ENCODE results near the gene SLC2A4RG. TPM values are rescaled to one million over a fixed set of nuclear protein-coding genes. Genes with fewer than 3 reads are reported as not detected.

Gene SLC2A4RG
- polyA plus RNA-seq, 1 experiment: 52.0 TPM

GRCh38 chr20:63701051-63701328 is 38.6 kb upstream of the SLC2A4RG start:
- ChIA-PET POLR2A (no interaction called here), CTCF (no interaction called here)
- H3K4me3 ChIP-seq (ENCODE audit: low read depth, low read length): no peak overlapping the region
- TF ChIP-seq, protein P1, sequence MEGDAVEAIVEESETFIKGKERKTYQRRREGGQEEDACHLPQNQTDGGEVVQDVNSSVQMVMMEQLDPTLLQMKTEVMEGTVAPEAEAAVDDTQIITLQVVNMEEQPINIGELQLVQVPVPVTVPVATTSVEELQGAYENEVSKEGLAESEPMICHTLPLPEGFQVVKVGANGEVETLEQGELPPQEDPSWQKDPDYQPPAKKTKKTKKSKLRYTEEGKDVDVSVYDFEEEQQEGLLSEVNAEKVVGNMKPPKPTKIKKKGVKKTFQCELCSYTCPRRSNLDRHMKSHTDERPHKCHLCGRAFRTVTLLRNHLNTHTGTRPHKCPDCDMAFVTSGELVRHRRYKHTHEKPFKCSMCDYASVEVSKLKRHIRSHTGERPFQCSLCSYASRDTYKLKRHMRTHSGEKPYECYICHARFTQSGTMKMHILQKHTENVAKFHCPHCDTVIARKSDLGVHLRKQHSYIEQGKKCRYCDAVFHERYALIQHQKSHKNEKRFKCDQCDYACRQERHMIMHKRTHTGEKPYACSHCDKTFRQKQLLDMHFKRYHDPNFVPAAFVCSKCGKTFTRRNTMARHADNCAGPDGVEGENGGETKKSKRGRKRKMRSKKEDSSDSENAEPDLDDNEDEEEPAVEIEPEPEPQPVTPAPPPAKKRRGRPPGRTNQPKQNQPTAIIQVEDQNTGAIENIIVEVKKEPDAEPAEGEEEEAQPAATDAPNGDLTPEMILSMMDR (IDR thresholded peaks at IDR 0.05; ENCODE audit: insufficient read depth, low read depth, low read length): no peak
- peaks cover 32% of the 10 kb centered on the region for H3K36me3 ChIP-seq (ENCODE audit: control insufficient read depth, insufficient read depth, low read length)
- no peak for DNase-seq (ENCODE audit: low read depth)
- H3K27me3 ChIP-seq (ENCODE audit: control insufficient read depth, insufficient read depth, low read length): no peaks in the 10 kb centered on the region

- peaks cover 31% of the 10 kb centered on the region for H3K36me3 ChIP-seq (ENCODE audit: control insufficient read depth, insufficient read depth, low read length)
- DNase-seq (ENCODE audit: low read depth): no peak
- CTCF ChIA-PET: no interaction called here
- H3K4me3 ChIP-seq (ENCODE audit: low read depth, low read length): no peak overlapping the region
- TF ChIP-seq, protein P1 (IDR thresholded peaks at IDR 0.05; ENCODE audit: insufficient read depth, low read depth, low read length): no peak
- H3K27me3 ChIP-seq (ENCODE audit: control insufficient read depth, insufficient read depth, low read length): no peaks in the 10 kb centered on the region
- POLR2A ChIA-PET: no interaction called here
Observed at GRCh38 chr20:63701329-63702035, 38.1 kb upstream of the SLC2A4RG start.

DNA sequence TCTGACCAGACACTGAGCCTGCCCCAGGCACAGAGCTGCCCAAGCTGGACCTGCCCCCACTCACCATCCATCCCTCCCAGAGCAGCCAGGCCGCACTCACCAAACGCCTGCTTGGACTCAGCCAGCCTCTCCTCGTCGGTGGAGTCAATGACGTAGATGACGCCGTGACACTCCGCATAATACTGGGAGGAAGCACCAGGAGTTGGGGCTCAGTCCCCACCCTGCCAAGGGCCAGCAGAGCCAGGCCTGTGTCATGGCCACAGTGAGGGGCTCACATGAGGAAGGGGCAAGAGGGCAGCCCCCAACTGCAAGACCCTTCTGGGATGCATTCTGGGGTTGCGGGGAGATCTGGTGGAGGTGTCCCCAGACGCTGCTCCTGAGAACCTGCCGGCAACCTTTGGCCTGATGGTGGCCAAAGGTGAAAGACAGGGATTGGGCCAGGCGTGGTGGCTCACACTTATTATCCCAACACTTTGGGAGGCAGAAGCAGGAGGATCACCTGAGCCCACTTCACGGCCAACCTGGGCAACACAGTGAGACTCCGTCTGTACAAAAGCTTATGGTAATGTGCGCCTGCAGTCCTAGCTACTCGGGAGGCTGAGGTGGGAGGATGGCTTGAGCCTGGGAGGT is 37.4 kb upstream of the SLC2A4RG start:
- no peaks in the 10 kb centered on the region for H3K27me3 ChIP-seq (ENCODE audit: control insufficient read depth, insufficient read depth, low read length)
- POLR2A ChIA-PET: no interaction called here
- CTCF ChIA-PET: no interaction called here
- DNase-seq (ENCODE audit: low read depth): no peak
- H3K36me3 ChIP-seq (ENCODE audit: control insufficient read depth, insufficient read depth, low read length): peaks cover 31% of the 10 kb centered on the region
- no peak overlapping the region for H3K4me3 ChIP-seq (ENCODE audit: low read depth, low read length)
- TF ChIP-seq, protein P1 (IDR thresholded peaks at IDR 0.05; ENCODE audit: insufficient read depth, low read depth, low read length): no peak

DNA sequence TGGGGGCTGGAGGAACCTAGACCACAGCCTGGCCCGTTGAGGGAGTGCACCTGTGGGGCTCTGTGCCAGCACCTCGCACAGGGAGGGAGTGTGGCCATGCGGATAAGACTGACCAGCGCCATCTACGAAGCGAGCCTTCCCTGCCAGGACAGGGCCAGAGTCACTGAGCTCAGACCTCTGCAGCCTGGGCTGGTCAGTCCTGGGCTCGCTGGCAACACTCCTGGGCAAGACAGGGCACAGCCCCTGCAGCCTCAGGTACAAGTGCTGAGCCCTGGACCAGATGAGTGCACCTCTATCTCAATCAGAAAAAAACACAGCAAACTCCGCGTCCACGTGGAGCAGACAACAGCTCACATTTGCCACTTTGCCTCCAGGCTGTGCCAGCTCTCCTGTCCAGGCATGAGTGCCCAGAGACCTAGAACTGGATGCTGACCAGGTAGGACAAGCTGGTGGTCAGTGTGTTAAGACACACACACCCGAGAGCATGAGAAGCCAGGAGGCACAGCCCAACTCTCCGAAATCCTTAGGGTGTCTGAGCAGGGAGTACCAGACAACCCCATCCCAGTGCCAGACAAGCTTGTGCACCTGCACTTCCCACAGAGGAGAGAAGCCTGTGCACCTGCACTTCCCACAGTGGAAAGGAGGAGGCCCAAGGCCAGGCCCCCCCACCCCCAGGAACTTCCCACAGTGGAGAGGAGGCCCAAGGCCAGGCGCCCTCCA is 36.7 kb upstream of the SLC2A4RG start:
- ChIA-PET CTCF (no interaction called here), POLR2A (no interaction called here)
- H3K36me3 ChIP-seq (ENCODE audit: control insufficient read depth, insufficient read depth, low read length): peaks cover 27% of the 10 kb centered on the region
- no peaks in the 10 kb centered on the region for H3K27me3 ChIP-seq (ENCODE audit: control insufficient read depth, insufficient read depth, low read length)
- DNase-seq (ENCODE audit: low read depth): no peak
- TF ChIP-seq, protein P1 (IDR thresholded peaks at IDR 0.05; ENCODE audit: insufficient read depth, low read depth, low read length): no peak
- H3K4me3 ChIP-seq (ENCODE audit: low read depth, low read length): no peak overlapping the region

DNA sequence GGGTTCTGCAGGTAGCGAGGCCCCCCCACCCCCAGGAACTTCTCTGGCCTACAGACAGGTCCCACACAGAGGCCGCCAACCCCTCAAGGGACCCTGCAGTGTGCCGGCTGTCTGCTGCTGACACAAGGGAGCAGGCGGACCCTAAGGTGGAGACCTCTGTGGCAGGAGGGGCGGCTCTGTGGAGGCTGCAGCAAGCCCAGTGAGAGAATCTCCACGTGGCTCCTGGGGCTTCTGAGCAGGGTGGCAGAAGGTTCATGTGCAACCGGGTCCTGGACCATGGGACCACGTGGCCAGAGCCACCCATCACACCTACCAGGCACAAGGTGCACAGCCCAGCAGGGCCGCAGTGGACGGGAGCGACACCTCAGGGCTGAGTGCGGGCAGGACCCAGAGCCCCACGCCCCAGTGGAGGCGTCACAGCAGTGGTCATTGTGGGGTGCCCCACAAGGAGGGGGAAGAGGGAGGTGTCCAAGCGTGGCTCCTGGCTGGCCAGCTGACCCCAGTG is 36.1 kb upstream of the SLC2A4RG start:
- no peak overlapping the region for H3K4me3 ChIP-seq (ENCODE audit: low read depth, low read length)
- peaks cover 27% of the 10 kb centered on the region for H3K36me3 ChIP-seq (ENCODE audit: control insufficient read depth, insufficient read depth, low read length)
- no peak for DNase-seq (ENCODE audit: low read depth)
- ChIA-PET POLR2A (no interaction called here), CTCF (no interaction called here)
- no peaks in the 10 kb centered on the region for H3K27me3 ChIP-seq (ENCODE audit: control insufficient read depth, insufficient read depth, low read length)
- TF ChIP-seq, protein P1 (IDR thresholded peaks at IDR 0.05; ENCODE audit: insufficient read depth, low read depth, low read length): no peak
